ENCODE data around the gene PRDX5.

Gene PRDX5

DNA sequence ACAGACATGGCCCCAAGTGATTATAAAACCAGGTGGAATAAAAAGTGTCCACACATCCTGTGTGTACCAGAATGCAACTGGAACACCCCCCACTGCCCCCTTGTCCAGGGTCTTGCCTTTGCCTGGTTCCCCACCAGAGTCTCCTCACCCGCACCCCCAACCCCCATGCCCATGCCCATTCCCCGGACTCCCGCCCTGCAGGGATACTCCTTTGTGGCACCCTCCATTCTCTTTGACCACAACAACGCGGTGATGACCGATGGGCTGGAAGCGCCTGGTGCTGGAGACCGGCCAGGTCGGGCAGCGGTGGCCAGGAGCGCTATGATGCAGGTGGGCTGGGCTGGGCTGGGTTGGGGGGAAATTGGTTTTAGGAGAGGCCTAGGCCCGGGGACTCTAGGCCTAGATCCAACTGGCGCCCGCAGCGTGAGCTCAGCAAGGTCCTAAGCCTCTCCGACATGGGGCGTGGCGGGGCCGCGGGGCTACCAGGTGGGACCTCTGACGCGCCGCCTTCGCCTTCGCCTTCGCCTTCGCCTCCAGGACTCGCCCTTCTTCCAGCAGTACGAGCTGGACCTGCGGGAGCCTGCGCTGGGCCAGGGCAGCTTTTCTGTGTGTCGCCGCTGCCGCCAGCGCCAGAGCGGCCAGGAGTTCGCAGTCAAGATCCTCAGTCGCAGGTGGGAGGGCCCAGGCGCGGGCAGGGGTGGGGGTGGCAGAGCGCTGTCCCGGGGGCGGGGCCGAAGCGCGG lies 50.2 kb downstream of the PRDX5 start:
- no peak for FAIRE-seq

DNA sequence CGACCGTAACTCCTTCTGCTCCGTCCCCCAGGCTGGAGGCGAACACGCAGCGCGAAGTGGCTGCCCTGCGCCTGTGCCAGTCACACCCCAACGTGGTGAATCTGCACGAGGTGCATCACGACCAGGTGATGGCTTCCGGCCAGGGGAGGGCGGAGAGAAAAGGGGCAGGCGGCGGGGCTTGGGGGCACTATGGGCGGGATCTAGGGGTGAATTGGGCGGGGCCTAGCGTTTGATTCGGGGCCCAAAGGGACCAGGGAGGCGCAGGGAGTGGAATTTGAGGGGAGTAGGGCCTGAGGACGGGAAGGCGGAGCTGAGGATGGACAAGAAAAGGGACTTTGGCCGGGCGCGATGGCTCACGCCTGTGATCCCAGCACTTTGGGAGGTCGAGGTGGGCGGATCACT lies 50.8 kb downstream of the PRDX5 start:
- no peak for FAIRE-seq

DNA sequence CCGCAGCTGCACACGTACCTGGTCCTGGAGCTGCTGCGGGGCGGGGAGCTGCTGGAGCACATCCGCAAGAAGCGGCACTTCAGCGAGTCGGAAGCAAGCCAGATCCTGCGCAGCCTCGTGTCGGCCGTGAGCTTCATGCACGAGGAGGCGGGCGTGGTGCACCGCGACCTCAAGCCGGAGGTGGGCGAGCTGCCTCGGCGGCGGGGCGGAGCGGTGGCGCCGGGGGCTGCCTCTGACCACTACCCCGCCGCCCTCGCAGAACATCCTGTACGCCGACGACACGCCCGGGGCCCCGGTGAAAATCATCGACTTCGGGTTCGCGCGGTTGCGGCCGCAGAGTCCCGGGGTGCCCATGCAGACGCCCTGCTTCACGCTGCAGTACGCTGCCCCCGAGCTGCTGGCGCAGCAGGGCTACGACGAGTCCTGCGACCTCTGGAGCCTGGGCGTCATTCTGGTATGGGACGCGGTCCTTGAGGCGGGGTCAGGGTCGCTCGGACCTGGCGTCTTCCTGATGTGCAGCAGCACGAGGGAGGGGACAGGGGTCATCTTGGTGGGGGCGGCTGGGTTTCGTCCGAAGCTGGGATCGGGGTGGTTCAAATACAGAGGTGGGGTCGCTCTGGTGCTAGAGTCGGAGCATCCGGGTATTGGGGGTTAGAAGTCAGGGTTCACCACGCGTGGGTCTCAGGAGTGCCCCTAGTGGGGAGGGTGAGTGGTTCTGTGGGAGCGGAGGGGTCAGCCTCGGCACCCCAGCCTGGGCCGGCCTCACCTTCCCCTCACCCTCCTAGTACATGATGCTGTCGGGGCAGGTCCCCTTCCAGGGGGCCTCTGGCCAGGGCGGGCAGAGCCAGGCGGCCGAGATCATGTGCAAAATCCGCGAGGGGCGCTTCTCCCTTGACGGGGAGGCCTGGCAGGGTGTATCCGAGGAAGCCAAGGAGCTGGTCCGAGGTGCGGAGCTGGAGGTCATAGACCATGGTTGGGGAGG lies 51.8 kb downstream of the PRDX5 start:
- FAIRE-seq = no peak

DNA sequence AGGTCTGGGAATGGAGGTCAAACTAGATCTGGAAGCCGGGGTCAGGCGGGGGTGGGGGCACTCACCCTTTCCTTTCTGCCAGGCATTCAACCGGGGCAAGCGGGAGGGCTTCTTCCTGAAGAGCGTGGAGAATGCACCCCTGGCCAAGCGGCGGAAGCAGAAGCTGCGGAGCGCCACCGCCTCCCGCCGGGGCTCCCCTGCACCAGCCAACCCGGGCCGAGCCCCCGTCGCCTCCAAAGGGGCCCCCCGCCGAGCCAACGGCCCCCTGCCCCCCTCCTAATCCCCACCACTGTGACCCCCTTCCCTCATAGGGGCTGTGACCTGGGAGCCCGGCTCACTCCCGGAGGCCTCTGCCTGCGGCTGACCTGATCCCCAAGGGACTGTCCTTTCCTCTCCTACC lies 53.3 kb downstream of the PRDX5 start:
- no peak for FAIRE-seq

All from A204.1 (cell line).